AG10803 (cell line): ENCODE data around the gene SLC25A18.

Experiments
- DNase-seq: peaks from one replicate; pipeline ENCODE4 v3.0.0; 2010; ENCODE audit warnings: low read depth
- H3K4me3 ChIP-seq: 2 replicates; pipeline ENCODE4 v1.5.1; 2011; ENCODE audit warnings: mild to moderate bottlenecking, low read length, control low read depth
- TF ChIP-seq, protein P1 (sequence below): conservative IDR thresholded peaks from 2 replicates; pipeline ENCODE4 v1.5.1; 2011; ENCODE audit warnings: mild to moderate bottlenecking, low read length, control low read depth, inconsistent platforms

SLC25A18 gene

DNA sequence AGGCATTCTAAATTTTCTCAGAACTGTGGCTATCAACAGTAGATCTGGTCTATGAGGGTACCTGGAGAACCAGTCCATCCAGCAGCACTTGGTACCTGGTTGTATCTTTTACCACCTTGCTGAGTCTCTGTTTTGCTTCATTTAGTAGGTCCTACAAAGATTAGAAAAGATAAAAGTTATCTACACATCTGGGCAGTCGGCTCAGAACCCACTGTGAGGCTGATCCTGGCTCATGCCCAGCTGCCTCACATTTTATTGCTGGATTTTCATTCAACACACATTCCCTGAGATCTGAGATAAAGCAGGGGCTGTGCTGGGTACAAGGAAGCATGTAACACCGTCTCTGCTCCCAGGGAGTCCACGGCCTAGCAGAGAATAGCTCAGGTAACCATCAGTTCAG lies 37.7 kb downstream of the SLC25A18 start:
- no peak overlapping the region for H3K4me3 ChIP-seq
- TF ChIP-seq, protein P1, sequence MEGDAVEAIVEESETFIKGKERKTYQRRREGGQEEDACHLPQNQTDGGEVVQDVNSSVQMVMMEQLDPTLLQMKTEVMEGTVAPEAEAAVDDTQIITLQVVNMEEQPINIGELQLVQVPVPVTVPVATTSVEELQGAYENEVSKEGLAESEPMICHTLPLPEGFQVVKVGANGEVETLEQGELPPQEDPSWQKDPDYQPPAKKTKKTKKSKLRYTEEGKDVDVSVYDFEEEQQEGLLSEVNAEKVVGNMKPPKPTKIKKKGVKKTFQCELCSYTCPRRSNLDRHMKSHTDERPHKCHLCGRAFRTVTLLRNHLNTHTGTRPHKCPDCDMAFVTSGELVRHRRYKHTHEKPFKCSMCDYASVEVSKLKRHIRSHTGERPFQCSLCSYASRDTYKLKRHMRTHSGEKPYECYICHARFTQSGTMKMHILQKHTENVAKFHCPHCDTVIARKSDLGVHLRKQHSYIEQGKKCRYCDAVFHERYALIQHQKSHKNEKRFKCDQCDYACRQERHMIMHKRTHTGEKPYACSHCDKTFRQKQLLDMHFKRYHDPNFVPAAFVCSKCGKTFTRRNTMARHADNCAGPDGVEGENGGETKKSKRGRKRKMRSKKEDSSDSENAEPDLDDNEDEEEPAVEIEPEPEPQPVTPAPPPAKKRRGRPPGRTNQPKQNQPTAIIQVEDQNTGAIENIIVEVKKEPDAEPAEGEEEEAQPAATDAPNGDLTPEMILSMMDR = no peak
- DNase-seq = no peak

DNA sequence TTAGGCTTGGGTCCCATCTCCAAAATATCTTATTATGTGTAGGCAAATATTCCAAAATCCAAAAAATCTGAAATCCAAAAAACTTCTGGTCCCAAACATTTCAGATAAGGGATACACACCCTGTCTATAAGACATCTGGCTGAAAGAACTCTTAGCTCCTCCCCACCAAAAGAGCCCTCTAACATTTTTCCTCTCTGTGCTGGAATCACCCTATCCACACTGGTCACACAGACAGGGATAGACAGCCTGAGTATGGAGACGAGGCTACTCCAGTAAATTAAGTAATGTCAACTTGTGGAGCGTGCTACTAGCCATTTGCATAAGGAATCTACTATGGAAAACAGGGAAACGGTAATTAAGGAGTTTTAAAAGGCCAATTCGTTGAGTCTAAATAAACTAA lies 40.4 kb downstream of the SLC25A18 start:
- no peak for DNase-seq
- no peak overlapping the region for H3K4me3 ChIP-seq
- TF ChIP-seq, protein P1 = no peak

DNA sequence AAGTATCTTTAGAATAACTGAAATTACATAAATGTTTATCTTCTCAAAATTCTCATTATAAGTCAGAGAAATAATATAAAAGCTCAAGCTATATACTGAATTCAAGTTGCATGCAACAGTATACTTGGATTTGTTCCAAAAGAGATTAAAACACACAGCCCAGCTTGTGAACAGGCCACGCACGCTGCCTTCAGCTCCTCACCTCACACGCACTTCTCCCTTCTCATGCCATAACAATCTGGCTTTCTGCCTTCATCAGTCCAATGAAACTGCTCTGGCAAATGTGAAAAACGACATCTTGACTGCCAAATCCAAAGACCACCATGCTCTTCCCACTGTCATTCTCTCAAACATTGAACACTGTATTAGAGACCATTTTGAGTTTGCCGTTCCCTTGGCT lies 43.2 kb downstream of the SLC25A18 start:
- TF ChIP-seq, protein P1 = no peak
- H3K4me3 ChIP-seq = no peak overlapping the region
- DNase-seq = peak; percentile 70

DNA sequence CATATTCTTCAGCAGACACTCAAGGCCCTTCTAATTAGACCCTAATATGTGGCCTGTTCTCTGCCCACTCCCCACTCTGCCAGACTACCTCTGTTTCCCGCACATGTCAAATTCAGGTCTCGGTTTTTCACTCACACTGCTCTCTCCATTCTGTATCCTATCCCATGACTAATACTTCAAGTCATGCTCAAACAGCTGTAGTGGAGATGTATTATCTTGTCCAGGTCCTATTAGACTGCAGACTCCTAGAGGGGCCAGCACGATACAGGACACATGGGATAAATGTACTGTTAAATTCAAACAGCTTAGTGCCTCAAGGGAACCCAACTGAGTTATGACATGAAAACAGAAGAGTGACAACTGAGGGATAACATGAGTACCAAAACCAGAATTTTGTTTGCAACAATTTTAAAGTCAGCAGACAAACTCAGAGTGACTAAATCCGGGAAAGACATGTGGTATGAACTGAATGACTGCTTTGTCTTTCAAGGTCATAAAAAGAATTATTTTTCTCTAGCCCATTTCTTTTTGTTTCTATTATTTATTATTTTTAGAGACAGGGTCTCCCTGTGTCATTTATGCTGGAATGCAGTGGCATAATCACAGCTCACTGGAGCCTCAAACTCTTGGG lies 44.7 kb downstream of the SLC25A18 start:
- TF ChIP-seq, protein P1 = no peak
- DNase-seq = no peak
- no peak overlapping the region for H3K4me3 ChIP-seq

DNA sequence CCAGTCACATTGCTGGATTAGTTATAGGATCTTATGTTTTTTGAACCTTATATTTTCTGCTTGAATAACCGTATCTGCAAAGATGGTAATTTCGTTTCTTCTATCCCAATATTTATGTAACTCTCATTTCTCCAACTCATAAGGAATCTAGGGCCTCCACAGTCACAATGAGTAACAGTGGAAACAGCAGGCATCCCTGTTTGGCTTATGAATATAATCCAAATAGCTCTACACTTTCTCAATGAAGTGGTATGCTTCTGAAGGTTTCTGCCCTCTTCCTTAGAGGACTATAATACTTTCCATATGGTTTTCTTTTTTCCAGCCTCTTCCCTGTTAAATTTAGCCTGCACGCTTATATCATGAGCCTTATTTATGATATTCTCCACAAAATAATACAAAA lies 48.8 kb downstream of the SLC25A18 start:
- no peak overlapping the region for H3K4me3 ChIP-seq
- TF ChIP-seq, protein P1 = no peak
- DNase-seq = peak; percentile 66

DNA sequence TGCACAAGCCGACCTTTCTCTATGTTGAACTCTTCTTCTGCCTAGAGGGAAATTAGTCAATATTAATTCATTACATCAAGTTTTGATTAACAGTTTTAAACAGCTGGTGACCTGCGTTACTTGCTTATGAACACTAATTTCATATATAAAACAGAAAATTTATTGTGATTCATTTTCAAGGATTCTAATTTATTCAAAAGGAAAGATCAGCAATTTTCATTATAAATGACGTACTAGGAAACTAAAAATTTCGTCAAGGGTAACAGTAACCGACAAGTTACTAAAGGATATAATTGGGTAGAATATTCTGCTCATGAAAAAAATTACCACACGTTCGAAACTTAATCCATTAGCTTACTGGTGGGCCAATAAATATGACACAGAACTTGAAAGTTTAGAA lies 50.0 kb downstream of the SLC25A18 start:
- TF ChIP-seq, protein P1 = no peak
- no peak overlapping the region for H3K4me3 ChIP-seq
- no peak for DNase-seq

DNA sequence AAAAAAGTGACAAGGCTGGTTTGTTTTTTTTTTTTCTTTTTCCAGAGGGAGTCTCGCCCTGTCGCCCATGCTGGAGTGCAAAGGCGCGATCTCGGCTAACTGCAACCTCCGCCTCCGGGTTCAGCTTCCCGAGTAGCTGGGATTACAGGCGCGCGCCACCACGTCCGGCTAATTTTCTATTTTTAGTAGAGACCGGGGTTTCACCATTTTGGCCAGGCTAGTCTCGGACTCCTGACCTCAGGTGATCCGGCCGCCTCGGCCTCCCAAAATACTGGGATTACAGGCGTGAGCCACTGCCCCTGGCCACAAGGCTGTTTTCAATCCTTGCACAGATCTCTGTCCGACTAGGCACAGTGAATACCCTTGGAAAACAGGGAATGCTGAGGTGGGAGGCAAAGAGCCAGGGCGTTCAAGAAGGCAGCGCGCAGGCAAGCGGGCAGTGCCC lies 64.7 kb downstream of the SLC25A18 start:
- TF ChIP-seq, protein P1 = no peak
- peak overlapping the region; percentile 100 for H3K4me3 ChIP-seq
- DNase-seq = no peak
